Neural cell (in vitro differentiated cells): ENCODE measurements around the gene CRABP2.
A peak's percentile ranks its signal among the peaks of the same experiment; 100 is the strongest.

Experiments
- CTCF ChIP-seq: fragments of 450-650 bp; IDR thresholded peaks from 2 replicates; pipeline ENCODE4 v1.5.1; 2014; ENCODE audit warnings: antibody characterized with exemption, mild to moderate bottlenecking, moderate library complexity; ENCODE audit not compliant: poor library complexity, severe bottlenecking
- EP300 ChIP-seq: fragments of 450-650 bp; conservative IDR thresholded peaks from 2 replicates; pipeline ENCODE4 v1.6.1; 2014; ENCODE audit warnings: antibody characterized with exemption, mild to moderate bottlenecking, moderate library complexity; ENCODE audit not compliant: poor library complexity, severe bottlenecking
- EZH2 ChIP-seq: fragments of 200-600, 300-800 bp; shearing (Covaris generic), sonication (generic); IDR thresholded peaks from 2 replicates; pipeline ENCODE4 v1.6.1; 2014; ENCODE audit warnings: antibody characterized with exemption, low read length, borderline replicate concordance, mild to moderate bottlenecking; ENCODE audit not compliant: insufficient read depth, poor library complexity, severe bottlenecking
- POLR2AphosphoS5 ChIP-seq: IDR thresholded peaks from 2 replicates; pipeline ENCODE4 v1.6.1; 2012
- RAD21 ChIP-seq: fragments of 450-650 bp; conservative IDR thresholded peaks from 2 replicates; pipeline ENCODE4 v1.6.1; 2014; ENCODE audit warnings: antibody characterized with exemption, mild to moderate bottlenecking, moderate library complexity

- TF ChIP-seq EZH2 = no peak
- peak; percentile 97 for TF ChIP-seq CTCF
- TF ChIP-seq RAD21 = peak; percentile 75
- TF ChIP-seq POLR2AphosphoS5 = peak; percentile 11
- TF ChIP-seq EP300 = no peak
Measured at GRCh38 chr1:156659988-156660751, 45.2 kb downstream of the CRABP2 start.
